IMR-90 (cell line): Measurements from ENCODE around the gene TP73. TPM values are rescaled to one million over a fixed set of nuclear protein-coding genes. Genes with fewer than 3 reads are reported as not detected.

ENCODE experiments used
- ATAC-seq: fragments of 200-7000 bp; cut with Tn5 transposase; 2 replicates; pipeline ENCODE4 v1.9.1; 2020; ENCODE audit warnings: low read depth, mild to moderate bottlenecking, moderate library complexity
- BruUV-seq: library from RNA; stranded (reverse); fragments of 400-500 nt; replicated peaks from 2 replicates; lab custom pipeline; 2021; lab: Mats Ljungman, UMichigan
- CTCF ChIA-PET: fragments of 300-600 bp; formaldehyde crosslinking; extraction: SDS; loops from one replicate; lab custom pipeline; 2021; ENCODE audit warnings: antibody characterized with exemption; lab: Yijun Ruan, JAX
- POLR2A ChIA-PET: fragments of 300-600 bp; sonication (Branson Sonifier 250); formaldehyde crosslinking; loops from one replicate; lab custom pipeline; 2022; ENCODE audit warnings: antibody characterized with exemption; ENCODE audit not compliant: unreplicated experiment; lab: Charles Lee
- DNase-seq: peaks from one replicate; pipeline ENCODE4 v3.0.0; 2013
- H2AFZ ChIP-seq: replicated peaks from 2 replicates; pipeline ENCODE3; 2013; ENCODE audit warnings: low read length, mild to moderate bottlenecking; ENCODE audit not compliant: poor library complexity
- H2AK5ac ChIP-seq: 2 replicates; pipeline ENCODE4 v1.6.1; 2013; ENCODE audit warnings: low read depth, low read length, inconsistent platforms
- H2AK9ac ChIP-seq: replicated peaks from 2 replicates; pipeline ENCODE3; 2013; ENCODE audit warnings: mild to moderate bottlenecking, low read depth, low read length, moderate library complexity; ENCODE audit not compliant: poor library complexity
- H2BK120ac ChIP-seq: 2 replicates; pipeline ENCODE4 v1.6.1; 2013; ENCODE audit warnings: low read depth, low read length, inconsistent platforms
- H2BK15ac ChIP-seq: 3 replicates; pipeline ENCODE4 v1.6.1; 2013; ENCODE audit warnings: low read depth, low read length, inconsistent platforms
- H2BK20ac ChIP-seq: 2 replicates; pipeline ENCODE4 v1.6.1; 2013; ENCODE audit warnings: low read depth, mild to moderate bottlenecking, inconsistent platforms, low read length, moderate library complexity
- H2BK5ac ChIP-seq: 2 replicates; pipeline ENCODE4 v1.6.1; 2013; ENCODE audit warnings: mild to moderate bottlenecking, low read depth, low read length, inconsistent platforms; ENCODE audit not compliant: poor library complexity, severe bottlenecking
- H3K14ac ChIP-seq: replicated peaks from 2 replicates; pipeline ENCODE4 v1.6.1; 2013; ENCODE audit warnings: low read depth, low read length, inconsistent platforms
- H3K18ac ChIP-seq: 2 replicates; pipeline ENCODE4 v1.6.1; 2013; ENCODE audit warnings: low read depth, low read length, control low read depth
- H3K23ac ChIP-seq: 2 replicates; pipeline ENCODE4 v1.6.1; 2013; ENCODE audit warnings: low read depth, low read length, inconsistent platforms
- H3K27ac ChIP-seq: 2 replicates; pipeline ENCODE4 v1.5.1; 2013; ENCODE audit warnings: mild to moderate bottlenecking, control low read depth, low read length; ENCODE audit not compliant: insufficient read depth
- H3K27me3 ChIP-seq: 2 replicates; pipeline ENCODE4 v1.6.1; 2013; ENCODE audit warnings: low read length; ENCODE audit not compliant: control insufficient read depth, insufficient read depth
- H3K36me3 ChIP-seq: 2 replicates; pipeline ENCODE4 v1.6.1; 2013; ENCODE audit warnings: low read length, mixed read lengths; ENCODE audit not compliant: control insufficient read depth, insufficient read depth
- H3K4ac ChIP-seq: 2 replicates; pipeline ENCODE4 v1.6.1; 2013; ENCODE audit warnings: low read depth, low read length, inconsistent platforms
- H3K4me1 ChIP-seq: 2 replicates; pipeline ENCODE4 v1.6.1; 2013; ENCODE audit warnings: low read length, mixed read lengths; ENCODE audit not compliant: control insufficient read depth, insufficient read depth
- H3K4me2 ChIP-seq: 2 replicates; pipeline ENCODE4 v1.6.1; 2013; ENCODE audit warnings: low read depth, mild to moderate bottlenecking, control low read depth, low read length, moderate library complexity
- H3K4me3 ChIP-seq: 2 replicates; pipeline ENCODE4 v1.5.1; 2013; ENCODE audit warnings: low read depth, mild to moderate bottlenecking, control low read depth, low read length, moderate library complexity; ENCODE audit not compliant: insufficient read depth
- H3K56ac ChIP-seq: 2 replicates; pipeline ENCODE4 v1.6.1; 2013; ENCODE audit warnings: low read length, inconsistent platforms; ENCODE audit not compliant: insufficient read depth; ENCODE audit errors: extremely low read depth
- H3K79me1 ChIP-seq, 2 experiments: 2 replicates each; pipeline ENCODE4 v1.6.1; 2013; ENCODE audit warnings: low read length in 2 of 2, inconsistent platforms in 1 of 2, low read depth in 1 of 2
- H3K9ac ChIP-seq: 2 replicates; pipeline ENCODE4 v1.6.1; 2013; ENCODE audit warnings: low read depth, low read length, control low read depth
- H3K9me1 ChIP-seq: 2 replicates; pipeline ENCODE4 v1.6.1; 2013; ENCODE audit warnings: low read length, inconsistent platforms; ENCODE audit not compliant: insufficient read depth
- H3K9me3 ChIP-seq: 2 replicates; pipeline ENCODE4 v1.6.1; 2013; ENCODE audit warnings: low read length; ENCODE audit not compliant: control insufficient read depth, insufficient read depth
- H4K20me1 ChIP-seq: 2 replicates; pipeline ENCODE4 v1.6.1; 2013; ENCODE audit warnings: low read length, inconsistent platforms; ENCODE audit not compliant: insufficient read depth
- H4K5ac ChIP-seq: 2 replicates; pipeline ENCODE4 v1.6.1; 2013; ENCODE audit warnings: mild to moderate bottlenecking, low read depth, low read length, control low read depth
- H4K8ac ChIP-seq, 2 experiments: 2 replicates each; pipeline ENCODE4 v1.6.1; 2013; ENCODE audit warnings: low read depth in 2 of 2, low read length in 2 of 2, control low read depth in 1 of 2, inconsistent platforms in 1 of 2
- H4K91ac ChIP-seq: 2 replicates; pipeline ENCODE4 v1.6.1; 2013; ENCODE audit warnings: low read depth, low read length, inconsistent platforms; ENCODE audit not compliant: insufficient read depth
- BHLHE40 ChIP-seq: fragments of 150-350 bp; IDR thresholded peaks from 2 replicates; pipeline ENCODE4 v1.6.1; 2016; ENCODE audit warnings: mild to moderate bottlenecking, low read depth, low read length
- CEBPB ChIP-seq: IDR thresholded peaks from 2 replicates; pipeline ENCODE4 v1.6.1; 2012; ENCODE audit warnings: low read depth, low read length, improper control_type of control experiment
- CHD1 ChIP-seq: IDR thresholded peaks from 2 replicates; pipeline ENCODE4 v1.6.1; 2012; ENCODE audit warnings: low read depth, low read length, improper control_type of control experiment
- ELK1 ChIP-seq: fragments of 150-350 bp; IDR thresholded peaks from 2 replicates; pipeline ENCODE4 v1.6.1; 2016; ENCODE audit warnings: low read depth, mild to moderate bottlenecking, low read length, moderate library complexity, borderline replicate concordance
- FOS ChIP-seq: fragments of 150-350 bp; IDR thresholded peaks from 2 replicates; pipeline ENCODE4 v1.6.1; 2016; ENCODE audit warnings: low read depth, low read length
- MAFK ChIP-seq: IDR thresholded peaks from 2 replicates; pipeline ENCODE4 v1.6.1; 2012; ENCODE audit warnings: low read depth, low read length, improper control_type of control experiment
- MAZ ChIP-seq: IDR thresholded peaks from 2 replicates; pipeline ENCODE4 v1.6.1; 2012; ENCODE audit warnings: low read depth, mild to moderate bottlenecking, low read length, improper control_type of control experiment, moderate library complexity, borderline replicate concordance
- MXI1 ChIP-seq: IDR thresholded peaks from 2 replicates; pipeline ENCODE4 v1.6.1; 2012; ENCODE audit warnings: low read depth, mild to moderate bottlenecking, low read length, moderate library complexity, borderline replicate concordance
- NFE2L2 ChIP-seq: fragments of 150-350 bp; IDR thresholded peaks from 2 replicates; pipeline ENCODE4 v1.6.1; 2016; ENCODE audit warnings: low read depth, mild to moderate bottlenecking, low read length
- POLR2A ChIP-seq: IDR thresholded peaks from 2 replicates; pipeline ENCODE4 v1.6.1; 2012; ENCODE audit warnings: mild to moderate bottlenecking, low read depth, low read length
- RAD21 ChIP-seq: IDR thresholded peaks from 2 replicates; pipeline ENCODE4 v1.6.1; 2012; ENCODE audit warnings: low read length, improper control_type of control experiment
- RCOR1 ChIP-seq: IDR thresholded peaks from 2 replicates; pipeline ENCODE4 v1.6.1; 2012; ENCODE audit warnings: mild to moderate bottlenecking, low read length, improper control_type of control experiment; ENCODE audit not compliant: insufficient replicate concordance
- RFX5 ChIP-seq: IDR thresholded peaks from 2 replicates; pipeline ENCODE4 v1.8.0; 2012; ENCODE audit warnings: low read depth, mild to moderate bottlenecking, low read length, moderate library complexity
- SMC3 ChIP-seq: fragments of 150-350 bp; IDR thresholded peaks from 2 replicates; pipeline ENCODE4 v1.6.1; 2016; ENCODE audit warnings: low read depth, mild to moderate bottlenecking, antibody characterized with exemption, low read length, moderate library complexity
- WGBS, 2 experiments: methylation state at CpG; one replicate each; pipeline versions ENCODE4 v1.1.5 to v1.1.7; 2013; ENCODE audit warnings: missing lambda C conversion rate in 2 of 2; ENCODE audit not compliant: insufficient read length in 1 of 2; ENCODE audit errors: extremely low coverage in 2 of 2; 5-methylcytosine and 5-hydroxymethylcytosine counted together
- dilution Hi-C: fragments of 300-500 bp; cut with HindIII; formaldehyde crosslinking; loops from one replicate; pipeline ENCODE4 v1.14.3; 2018; ENCODE audit warnings: low sequenced_read_pairs; ENCODE audit not compliant: unreplicated experiment
- in situ Hi-C: fragments of 300-500 bp; cut with MboI; formaldehyde crosslinking; loops from 3 replicates; pipeline ENCODE4 v1.14.3; 2019; ENCODE audit warnings: low sequenced_read_pairs, inconsistent platforms, mixed read lengths
- intact Hi-C: fragments of 100-400 bp; cut with micrococcal nuclease; formaldehyde crosslinking; loops from 2 replicates; pipeline ENCODE4 v1.10.0; 2022
- polyA plus RNA-seq, 3 experiments: library from polyadenylated mRNA; depleted of rRNA; stranded (reverse); fragments of >200 nt; gene quantifications; 2 replicates each; pipeline ENCODE4 v1.2.3, GENCODE V29; 2012; ENCODE audit warnings: low replicate concordance in 1 of 3
- total RNA-seq: library from RNA; depleted of rRNA; stranded (reverse); fragments of >200 nt; gene quantifications from 2 replicates; pipeline ENCODE4 v1.2.3, GENCODE V29; 2012
- TF ChIP-seq, protein P1 (sequence below): conservative IDR thresholded peaks from 2 replicates; pipeline ENCODE4 v1.5.1; 2012; ENCODE audit warnings: mild to moderate bottlenecking, low read depth, low read length, improper control_type of control experiment
- TF ChIP-seq, protein P2 (sequence below): fragments of 150-350 bp; IDR thresholded peaks from 2 replicates; pipeline ENCODE4 v1.6.1; 2017; ENCODE audit warnings: mild to moderate bottlenecking, antibody characterized with exemption, low read length, low read depth

TP73 gene
- total and polyA plus RNA-seq, 2 of the 4 experiments (the other 2 are of a cell fraction), result not detected

DNA sequence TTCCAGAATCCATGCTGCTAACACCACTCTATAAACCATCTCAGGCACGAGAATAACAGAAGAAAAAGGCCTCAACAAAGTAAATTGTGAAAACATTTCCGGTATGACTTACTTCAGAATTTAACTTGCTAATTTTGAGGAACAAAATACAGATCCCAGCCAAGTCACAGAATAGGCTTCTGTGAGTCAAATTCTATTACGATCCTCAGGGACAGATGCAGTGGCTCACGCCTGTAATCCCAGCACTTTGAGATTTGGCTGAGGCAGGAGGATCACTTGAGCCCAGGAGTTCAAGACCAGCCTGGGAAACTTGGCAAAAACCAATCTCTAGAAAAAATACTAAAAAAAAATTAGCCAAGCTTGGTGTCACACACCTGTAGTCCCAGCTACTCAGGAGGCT lies 91.1 kb downstream of the TP73 start:
- no peak overlapping the region for H3K9ac ChIP-seq
- dilution Hi-C loops, result no loop called here
- no peak for TF ChIP-seq RFX5
- no peak for TF ChIP-seq RCOR1
- TF ChIP-seq POLR2A, result no peak
- no peak for TF ChIP-seq MAFK
- no peak for TF ChIP-seq SMC3
- no peak for TF ChIP-seq RAD21
- no peak for TF ChIP-seq ELK1
- no peak for TF ChIP-seq MAZ
- TF ChIP-seq FOS, result no peak
- TF ChIP-seq, protein P1, sequence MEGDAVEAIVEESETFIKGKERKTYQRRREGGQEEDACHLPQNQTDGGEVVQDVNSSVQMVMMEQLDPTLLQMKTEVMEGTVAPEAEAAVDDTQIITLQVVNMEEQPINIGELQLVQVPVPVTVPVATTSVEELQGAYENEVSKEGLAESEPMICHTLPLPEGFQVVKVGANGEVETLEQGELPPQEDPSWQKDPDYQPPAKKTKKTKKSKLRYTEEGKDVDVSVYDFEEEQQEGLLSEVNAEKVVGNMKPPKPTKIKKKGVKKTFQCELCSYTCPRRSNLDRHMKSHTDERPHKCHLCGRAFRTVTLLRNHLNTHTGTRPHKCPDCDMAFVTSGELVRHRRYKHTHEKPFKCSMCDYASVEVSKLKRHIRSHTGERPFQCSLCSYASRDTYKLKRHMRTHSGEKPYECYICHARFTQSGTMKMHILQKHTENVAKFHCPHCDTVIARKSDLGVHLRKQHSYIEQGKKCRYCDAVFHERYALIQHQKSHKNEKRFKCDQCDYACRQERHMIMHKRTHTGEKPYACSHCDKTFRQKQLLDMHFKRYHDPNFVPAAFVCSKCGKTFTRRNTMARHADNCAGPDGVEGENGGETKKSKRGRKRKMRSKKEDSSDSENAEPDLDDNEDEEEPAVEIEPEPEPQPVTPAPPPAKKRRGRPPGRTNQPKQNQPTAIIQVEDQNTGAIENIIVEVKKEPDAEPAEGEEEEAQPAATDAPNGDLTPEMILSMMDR, result no peak
- no peak for TF ChIP-seq BHLHE40
- TF ChIP-seq, protein P2, sequence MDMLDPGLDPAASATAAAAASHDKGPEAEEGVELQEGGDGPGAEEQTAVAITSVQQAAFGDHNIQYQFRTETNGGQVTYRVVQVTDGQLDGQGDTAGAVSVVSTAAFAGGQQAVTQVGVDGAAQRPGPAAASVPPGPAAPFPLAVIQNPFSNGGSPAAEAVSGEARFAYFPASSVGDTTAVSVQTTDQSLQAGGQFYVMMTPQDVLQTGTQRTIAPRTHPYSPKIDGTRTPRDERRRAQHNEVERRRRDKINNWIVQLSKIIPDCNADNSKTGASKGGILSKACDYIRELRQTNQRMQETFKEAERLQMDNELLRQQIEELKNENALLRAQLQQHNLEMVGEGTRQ, result no peak
- TF ChIP-seq CHD1, result no peak
- TF ChIP-seq NFE2L2, result no peak
- TF ChIP-seq CEBPB, result no peak
- no peak for TF ChIP-seq MXI1
- CTCF ChIA-PET, result no interaction called here
- no peak overlapping the region for H4K5ac ChIP-seq
- H2AK9ac ChIP-seq, result no peak overlapping the region
- H3K23ac ChIP-seq, result no peak overlapping the region
- intact Hi-C loops, result no loop called here
- H3K4me1 ChIP-seq, result peaks cover 8% of the 10 kb centered on the region; the same call in 1 of the 2 replicates
- 100% methylated on average over 2 of the region's 4 CpGs; no CpG with 5 or more reads in 1 of the 2 experiments for WGBS, 2 experiments
- no peak overlapping the region for H3K4me3 ChIP-seq
- H2BK20ac ChIP-seq, result no peak overlapping the region
- no peak overlapping the region for H2BK5ac ChIP-seq
- in situ Hi-C loops, result no loop called here
- H3K27ac ChIP-seq, result no peak overlapping the region
- H3K18ac ChIP-seq, result no peak overlapping the region
- H2AFZ ChIP-seq, result no peak overlapping the region
- BruUV-seq, result no TSS peak
- H2AK5ac ChIP-seq, result no peak overlapping the region
- H3K14ac ChIP-seq, result no peak overlapping the region
- no peak overlapping the region for H3K4me2 ChIP-seq
- H2BK15ac ChIP-seq, result no peak overlapping the region
- H3K56ac ChIP-seq, result no peak overlapping the region
- DNase-seq, result no peak
- peaks cover 34% of the 10 kb centered on the region for H3K36me3 ChIP-seq
- H4K8ac ChIP-seq, result no peak overlapping the region
- no peak for ATAC-seq
- peaks cover 10% of the 10 kb centered on the region; the same call in 1 of the 2 replicates for H3K9me1 ChIP-seq
- peaks cover 15 to 27% of the 10 kb centered on the region in 2 experiments for H3K79me1 ChIP-seq
- H4K20me1 ChIP-seq, result no peaks in the 10 kb centered on the region; the same call in 1 of the 2 replicates
- no peak overlapping the region for H3K4ac ChIP-seq
- H3K27me3 ChIP-seq, result no peaks in the 10 kb centered on the region
- H2BK120ac ChIP-seq, result no peak overlapping the region
- no peaks in the 10 kb centered on the region for H3K9me3 ChIP-seq
- POLR2A ChIA-PET, result no interaction called here
- H4K91ac ChIP-seq, result no peak overlapping the region
